ENCODE measurements around the gene FAM222B.

Gene FAM222B

DNA sequence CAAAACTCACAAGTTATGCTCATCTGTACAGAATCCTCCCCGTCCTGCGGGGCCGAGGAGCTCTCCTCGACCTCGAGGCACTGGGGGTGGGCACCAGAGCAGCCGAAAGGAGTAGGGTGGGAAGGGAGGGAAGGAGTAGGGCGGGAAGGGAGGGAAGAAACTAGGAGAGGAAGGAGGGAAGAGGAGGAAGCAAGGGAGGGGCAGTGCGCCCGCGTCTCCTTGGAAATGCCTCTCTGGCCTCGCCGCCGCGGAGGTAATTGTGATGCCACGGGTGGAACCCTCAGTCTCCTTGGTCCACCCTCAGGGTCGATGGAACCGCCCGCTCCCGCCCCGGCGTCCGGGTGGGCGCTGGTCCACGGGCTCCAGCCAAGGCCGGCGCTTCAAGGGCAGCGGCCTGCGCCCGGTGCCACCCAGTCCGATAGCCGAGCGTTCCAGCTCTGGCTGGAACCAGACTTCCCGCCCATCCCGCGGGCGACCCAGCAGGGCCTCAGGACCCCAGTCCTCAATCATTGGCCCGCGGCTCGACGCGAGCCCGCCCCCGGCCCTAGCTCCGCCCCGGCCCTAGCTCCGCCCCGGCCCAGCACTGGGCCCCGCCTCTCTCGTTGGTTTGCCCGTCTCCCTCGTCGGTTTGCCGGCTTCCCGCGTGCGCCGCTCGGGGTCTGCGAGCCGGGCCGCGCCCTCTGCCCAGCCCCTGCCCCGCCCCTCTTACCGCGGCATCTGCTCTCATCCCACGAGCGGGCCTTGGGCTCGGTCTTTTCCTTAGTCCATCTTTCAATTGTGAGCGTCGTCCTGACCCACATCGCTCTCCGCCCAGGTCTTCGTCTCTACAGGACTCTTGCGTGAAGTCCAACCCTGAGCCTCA, 131.5 kb downstream of the FAM222B start:
- H3K4me3 ChIP-seq (ENCODE audit: low read depth, low read length), result no peak overlapping the region
- no peak for TF ChIP-seq CTCF (IDR thresholded peaks at IDR 0.05; ENCODE audit: control insufficient read depth, extremely low read depth, insufficient read depth)
- no peak for DNase-seq (ENCODE audit: low read depth)

GRCh38 chr17:28707339-28707720, 135.3 kb downstream of the FAM222B start:
- TF ChIP-seq CTCF (IDR thresholded peaks at IDR 0.05; ENCODE audit: control insufficient read depth, extremely low read depth, insufficient read depth), result no peak
- no peak for DNase-seq (ENCODE audit: low read depth)
- no peak overlapping the region for H3K4me3 ChIP-seq (ENCODE audit: low read depth, low read length)

DNA sequence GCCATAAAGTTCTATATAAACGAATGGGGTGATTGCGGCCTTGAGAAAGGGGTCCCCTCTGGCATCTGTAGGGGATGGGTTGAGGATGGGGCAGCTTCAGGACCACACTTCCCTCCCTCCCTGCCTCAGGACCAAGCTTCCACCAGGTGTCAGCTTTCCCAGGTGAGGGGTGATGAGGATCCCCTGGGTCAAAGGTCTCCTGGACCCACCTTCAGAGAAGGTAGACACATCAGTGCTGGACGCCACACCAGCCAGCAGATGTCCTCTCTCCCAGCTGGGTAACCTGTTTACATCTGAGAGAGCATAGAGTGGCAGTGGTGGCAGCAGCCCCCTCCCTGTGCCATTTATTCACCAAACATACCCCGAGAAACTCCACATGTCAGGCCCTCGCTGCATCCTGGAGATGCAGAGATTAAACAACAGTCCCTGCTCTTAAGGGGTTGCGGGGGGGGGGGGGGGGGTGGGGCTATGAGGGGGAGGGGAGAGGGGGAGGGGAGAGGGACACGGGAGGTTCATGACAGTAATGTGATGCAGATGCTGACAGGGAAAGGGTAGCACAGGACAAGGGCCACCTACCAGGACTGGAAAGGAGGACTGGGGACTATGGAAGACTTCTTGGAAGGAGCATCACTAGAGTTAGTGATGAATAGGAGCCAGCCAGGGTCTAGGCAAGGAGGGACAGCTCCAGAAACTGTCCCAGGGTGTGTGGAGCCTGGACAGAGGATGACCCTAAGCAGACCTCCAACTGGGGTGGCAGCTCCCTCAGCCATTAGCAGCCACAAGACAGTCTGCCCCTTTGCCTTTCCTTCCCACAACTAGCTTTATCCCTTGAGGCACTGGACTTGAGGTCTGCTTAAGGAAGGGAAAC, 135.9 kb downstream of the FAM222B start:
- no peak overlapping the region for H3K4me3 ChIP-seq (ENCODE audit: low read depth, low read length)
- no peak for DNase-seq (ENCODE audit: low read depth)
- TF ChIP-seq CTCF (IDR thresholded peaks at IDR 0.05; ENCODE audit: control insufficient read depth, extremely low read depth, insufficient read depth), result peak; percentile 26; the same call in 1 of the 2 replicates
